ENCODE data around the gene STAC.

Gene STAC

DNA sequence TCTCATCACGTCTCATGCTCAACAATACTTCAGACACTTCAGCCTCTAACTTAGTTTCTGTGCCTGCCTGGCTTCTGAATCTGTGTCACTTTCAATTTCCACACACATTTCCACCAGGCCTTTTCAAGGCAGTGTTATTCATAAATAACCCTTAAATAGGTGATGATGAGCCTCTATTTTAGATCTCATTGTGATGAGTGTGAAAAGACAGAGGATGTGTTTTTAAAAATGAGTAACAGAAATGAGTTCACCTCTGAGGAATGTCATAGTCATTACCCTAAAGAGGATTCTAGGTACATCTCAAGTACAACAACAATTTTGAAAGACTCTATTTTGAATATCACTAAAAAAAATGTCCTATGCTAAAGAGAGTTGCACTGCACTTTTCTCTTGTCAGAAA is 64.6 kb downstream of the STAC start:
- no peak overlapping the region for H3K4me3 ChIP-seq (ENCODE audit: low read length)
- peak; percentile 46 for DNase-seq
- peak overlapping the region; percentile 23; the same call in 1 of the 2 replicates for H3K4me2 ChIP-seq (ENCODE audit: low read depth, low read length)
- no peak for TF ChIP-seq EZH2phosphoT487 (IDR thresholded peaks at IDR 0.05; ENCODE audit: low read length)
- TF ChIP-seq EZH2 (optimal IDR thresholded peaks at IDR 0.05; ENCODE audit: low read depth, low read length), result no peak
- TF ChIP-seq, protein P1, sequence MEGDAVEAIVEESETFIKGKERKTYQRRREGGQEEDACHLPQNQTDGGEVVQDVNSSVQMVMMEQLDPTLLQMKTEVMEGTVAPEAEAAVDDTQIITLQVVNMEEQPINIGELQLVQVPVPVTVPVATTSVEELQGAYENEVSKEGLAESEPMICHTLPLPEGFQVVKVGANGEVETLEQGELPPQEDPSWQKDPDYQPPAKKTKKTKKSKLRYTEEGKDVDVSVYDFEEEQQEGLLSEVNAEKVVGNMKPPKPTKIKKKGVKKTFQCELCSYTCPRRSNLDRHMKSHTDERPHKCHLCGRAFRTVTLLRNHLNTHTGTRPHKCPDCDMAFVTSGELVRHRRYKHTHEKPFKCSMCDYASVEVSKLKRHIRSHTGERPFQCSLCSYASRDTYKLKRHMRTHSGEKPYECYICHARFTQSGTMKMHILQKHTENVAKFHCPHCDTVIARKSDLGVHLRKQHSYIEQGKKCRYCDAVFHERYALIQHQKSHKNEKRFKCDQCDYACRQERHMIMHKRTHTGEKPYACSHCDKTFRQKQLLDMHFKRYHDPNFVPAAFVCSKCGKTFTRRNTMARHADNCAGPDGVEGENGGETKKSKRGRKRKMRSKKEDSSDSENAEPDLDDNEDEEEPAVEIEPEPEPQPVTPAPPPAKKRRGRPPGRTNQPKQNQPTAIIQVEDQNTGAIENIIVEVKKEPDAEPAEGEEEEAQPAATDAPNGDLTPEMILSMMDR (IDR thresholded peaks at IDR 0.05; ENCODE audit: low read length), result no peak
- no peaks in the 10 kb centered on the region for H4K20me1 ChIP-seq (ENCODE audit: insufficient read depth, low read length)
- no peaks in the 10 kb centered on the region for H3K27me3 ChIP-seq (replicated peaks; ENCODE audit: insufficient read depth, low read length)
- no peak overlapping the region for H3K9ac ChIP-seq (ENCODE audit: low read length)
- H2AFZ ChIP-seq (ENCODE audit: low read length), result no peak overlapping the region
- H3K79me2 ChIP-seq (ENCODE audit: low read length), result no peaks in the 10 kb centered on the region
- peaks cover 53% of the 10 kb centered on the region for H3K4me1 ChIP-seq (ENCODE audit: low read length)
- no peaks in the 10 kb centered on the region for H3K9me2 ChIP-seq (replicated peaks; ENCODE audit: insufficient read depth, low read length)
- H3K9me3 ChIP-seq (replicated peaks; ENCODE audit: insufficient read depth, low read length), result no peaks in the 10 kb centered on the region
- peak overlapping the region; percentile 1; the same call in 1 of the 2 replicates for H3K27ac ChIP-seq (ENCODE audit: low read length)
- H3F3A ChIP-seq (ENCODE audit: insufficient read depth, low read length), result peaks cover 30% of the 10 kb centered on the region
- H3K36me3 ChIP-seq (replicated peaks; ENCODE audit: insufficient read depth, low read length), result no peaks in the 10 kb centered on the region

DNA sequence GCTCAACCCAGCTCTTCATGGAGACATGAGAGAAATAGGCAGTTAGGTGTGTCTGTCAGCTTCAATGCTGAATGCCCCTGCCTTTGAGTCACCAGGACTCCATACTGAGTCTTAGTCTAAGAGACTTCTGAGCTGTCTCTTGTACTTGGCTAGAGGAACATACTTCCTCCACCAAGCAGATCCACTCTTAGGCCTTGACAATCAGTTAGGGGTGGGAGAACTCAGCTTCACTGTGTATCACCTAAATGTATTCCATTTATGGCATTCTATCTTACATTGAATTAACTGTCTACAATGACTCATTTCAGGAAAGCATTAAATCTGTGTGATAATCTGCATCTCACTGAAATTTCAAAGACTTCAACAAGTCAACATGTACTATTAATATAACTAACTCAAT is 66.0 kb downstream of the STAC start:
- Histone ChIP-seq H3K9ac (ENCODE audit: low read length) (no peak overlapping the region), H3K9me2 (replicated peaks; ENCODE audit: insufficient read depth, low read length) (no peaks in the 10 kb centered on the region), H3K27me3 (replicated peaks; ENCODE audit: insufficient read depth, low read length) (no peaks in the 10 kb centered on the region), H3K36me3 (replicated peaks; ENCODE audit: insufficient read depth, low read length) (no peaks in the 10 kb centered on the region), H4K20me1 (ENCODE audit: insufficient read depth, low read length) (no peaks in the 10 kb centered on the region), H3K9me3 (replicated peaks; ENCODE audit: insufficient read depth, low read length) (no peaks in the 10 kb centered on the region), H2AFZ (ENCODE audit: low read length) (no peak overlapping the region), H3F3A (ENCODE audit: insufficient read depth, low read length) (peaks cover 30% of the 10 kb centered on the region), H3K4me3 (ENCODE audit: low read length) (no peak overlapping the region), H3K27ac (ENCODE audit: low read length) (no peak overlapping the region), H3K4me2 (ENCODE audit: low read depth, low read length) (no peak overlapping the region), H3K4me1 (ENCODE audit: low read length) (peaks cover 50% of the 10 kb centered on the region), H3K79me2 (ENCODE audit: low read length) (no peaks in the 10 kb centered on the region)
- no peak for DNase-seq
- no peak for TF ChIP-seq EZH2phosphoT487 (IDR thresholded peaks at IDR 0.05; ENCODE audit: low read length)
- TF ChIP-seq, protein P1 (IDR thresholded peaks at IDR 0.05; ENCODE audit: low read length), result no peak
- no peak for TF ChIP-seq EZH2 (optimal IDR thresholded peaks at IDR 0.05; ENCODE audit: low read depth, low read length)

DNA sequence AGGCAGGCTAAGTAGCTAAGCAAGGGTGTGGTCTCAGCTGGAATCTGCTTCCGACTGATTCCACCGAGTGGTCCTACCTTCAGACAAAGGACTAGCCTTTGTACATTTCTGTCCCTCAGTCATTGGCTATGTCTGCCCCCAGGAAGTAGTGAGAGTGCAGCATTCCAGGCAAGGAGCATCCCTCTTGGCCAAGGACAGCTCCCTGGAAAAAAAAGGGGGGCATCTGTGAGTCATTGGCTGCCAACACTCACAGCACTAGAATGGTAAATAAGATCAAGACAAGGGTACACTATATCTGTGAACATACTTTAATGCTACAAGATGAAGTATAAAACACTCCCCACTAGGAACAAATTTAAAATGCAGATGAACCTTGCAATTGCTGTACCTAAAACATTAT is 66.8 kb downstream of the STAC start:
- Histone ChIP-seq H3K4me2 (ENCODE audit: low read depth, low read length) (no peak overlapping the region), H3K9me2 (replicated peaks; ENCODE audit: insufficient read depth, low read length) (no peaks in the 10 kb centered on the region)
- no peak for DNase-seq

More for the DNA sequence above, 66.8 kb downstream of the STAC start:
- no peaks in the 10 kb centered on the region for H3K9me3 ChIP-seq (replicated peaks; ENCODE audit: insufficient read depth, low read length)
- H3K36me3 ChIP-seq (replicated peaks; ENCODE audit: insufficient read depth, low read length), result no peaks in the 10 kb centered on the region
- H3K9ac ChIP-seq (ENCODE audit: low read length), result no peak overlapping the region
- H2AFZ ChIP-seq (ENCODE audit: low read length), result no peak overlapping the region
- H3K27ac ChIP-seq (ENCODE audit: low read length), result no peak overlapping the region
- no peaks in the 10 kb centered on the region for H3K27me3 ChIP-seq (replicated peaks; ENCODE audit: insufficient read depth, low read length)
- H3K79me2 ChIP-seq (ENCODE audit: low read length), result no peaks in the 10 kb centered on the region
- TF ChIP-seq, protein P1 (IDR thresholded peaks at IDR 0.05; ENCODE audit: low read length), result no peak
- H3K4me1 ChIP-seq (ENCODE audit: low read length), result peaks cover 42% of the 10 kb centered on the region
- H3F3A ChIP-seq (ENCODE audit: insufficient read depth, low read length), result peaks cover 24% of the 10 kb centered on the region
- H3K4me3 ChIP-seq (ENCODE audit: low read length), result no peak overlapping the region
- H4K20me1 ChIP-seq (ENCODE audit: insufficient read depth, low read length), result no peaks in the 10 kb centered on the region
